HT1080 (cell line): ENCODE measurements around the gene PDHX. TPM values are rescaled to one million over a fixed set of nuclear protein-coding genes. Genes with fewer than 3 reads are reported as not detected.
A peak's percentile ranks its signal among the peaks of the same experiment; 100 is the strongest.
"Not testable (repeated sequence)": the region's sequence is repeated elsewhere in the genome, so short reads cannot be mapped to it uniquely, and the experiment has no call there.

Source experiments
- DNase-seq: peaks from one replicate; pipeline ENCODE4 v3.0.0-alpha.2; 2015; ENCODE audit warnings: low read depth
- polyA plus RNA-seq, 2 experiments: library from polyadenylated mRNA; depleted of rRNA; stranded (reverse); fragments of >200 nt; gene quantifications; 2 replicates each; pipeline ENCODE4 v1.2.3, GENCODE V29; 2015
- total RNA-seq: library from RNA; depleted of rRNA; stranded (reverse); fragments of >200 nt; shearing (Covaris generic); gene quantifications from 2 replicates; pipeline ENCODE4 v1.2.3, GENCODE V29; 2014; rRNA removed

PDHX gene
- total RNA-seq, result 27.2 and 37.9 TPM in 2 replicates
- 28.7 and 29.0 TPM in 2 replicates for polyA plus RNA-seq (2015; cell fraction: cytosol; rRNA removed)
- 21.5 and 21.8 TPM in 2 replicates for polyA plus RNA-seq (2015; cell fraction: nucleus; rRNA removed)

DNA sequence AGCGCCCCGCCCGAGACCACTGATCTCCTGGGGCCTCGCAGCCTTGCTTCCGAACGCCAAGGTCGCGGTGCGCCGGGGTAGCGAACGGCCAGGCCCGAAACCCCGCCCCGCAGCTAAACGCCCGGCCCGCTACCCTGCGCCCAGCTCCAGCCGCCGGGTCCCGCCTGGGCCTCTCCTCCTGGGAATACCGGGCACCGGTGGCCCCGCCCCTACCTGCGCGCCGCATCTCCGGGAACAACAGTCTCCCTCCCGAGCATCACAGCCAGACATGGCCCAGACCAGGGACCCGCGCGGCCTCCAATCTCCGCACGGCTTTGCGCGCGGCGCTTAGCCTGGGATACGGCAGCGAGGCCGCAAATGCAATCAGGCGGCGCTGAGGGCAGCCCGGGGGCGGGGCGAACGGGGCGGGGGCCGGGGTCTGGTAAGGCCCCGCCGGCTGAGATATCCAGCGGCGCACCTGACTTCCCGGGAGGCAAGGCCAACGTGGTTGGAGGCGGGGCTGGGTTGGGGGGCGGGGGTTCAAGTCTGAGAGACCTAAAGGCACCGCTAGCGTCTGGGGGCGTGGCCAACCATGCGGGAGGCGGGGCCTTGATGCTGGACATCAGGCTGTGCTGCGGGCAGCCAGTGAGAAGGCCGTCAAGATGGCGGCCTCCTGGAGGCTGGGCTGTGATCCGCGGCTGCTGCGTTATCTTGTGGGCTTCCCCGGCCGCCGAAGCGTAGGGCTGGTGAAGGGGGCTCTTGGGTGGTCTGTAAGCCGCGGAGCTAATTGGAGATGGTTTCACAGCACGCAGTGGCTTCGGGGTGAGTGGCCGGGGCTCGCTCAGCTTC is at the start of gene PDHX, which contains the start of gene APIP:
PDHX (plus strand) TSS at position 604 of the 828 bp plus-strand sequence; CDS start at position 642, 38 bp downstream.
APIP (minus strand) TSS at position 365 of the 828 bp plus-strand sequence; CDS start at position 270, 95 bp downstream.
- DNase-seq, result peak; percentile 95

DNA sequence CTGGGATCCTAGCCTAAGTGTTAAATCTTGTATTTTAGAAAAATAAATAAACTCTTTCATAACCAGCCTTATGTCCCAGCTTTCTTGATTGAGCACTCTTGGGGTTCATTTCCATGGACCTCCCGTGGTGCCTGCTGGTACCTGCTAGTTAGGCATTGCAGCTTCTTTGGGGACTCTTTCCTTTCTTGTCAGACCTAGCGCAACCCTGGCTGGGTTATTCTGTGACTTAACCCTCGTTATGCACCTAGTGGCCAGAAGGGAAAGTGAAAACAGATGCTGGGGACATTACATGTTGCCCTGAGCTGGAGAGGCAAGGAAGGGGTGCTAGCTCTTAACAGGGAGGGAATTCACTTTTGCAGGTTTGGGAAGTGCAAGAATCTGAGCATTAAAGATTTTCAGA is 47.0 kb upstream of the PDHX start:
- no peak for DNase-seq

DNA sequence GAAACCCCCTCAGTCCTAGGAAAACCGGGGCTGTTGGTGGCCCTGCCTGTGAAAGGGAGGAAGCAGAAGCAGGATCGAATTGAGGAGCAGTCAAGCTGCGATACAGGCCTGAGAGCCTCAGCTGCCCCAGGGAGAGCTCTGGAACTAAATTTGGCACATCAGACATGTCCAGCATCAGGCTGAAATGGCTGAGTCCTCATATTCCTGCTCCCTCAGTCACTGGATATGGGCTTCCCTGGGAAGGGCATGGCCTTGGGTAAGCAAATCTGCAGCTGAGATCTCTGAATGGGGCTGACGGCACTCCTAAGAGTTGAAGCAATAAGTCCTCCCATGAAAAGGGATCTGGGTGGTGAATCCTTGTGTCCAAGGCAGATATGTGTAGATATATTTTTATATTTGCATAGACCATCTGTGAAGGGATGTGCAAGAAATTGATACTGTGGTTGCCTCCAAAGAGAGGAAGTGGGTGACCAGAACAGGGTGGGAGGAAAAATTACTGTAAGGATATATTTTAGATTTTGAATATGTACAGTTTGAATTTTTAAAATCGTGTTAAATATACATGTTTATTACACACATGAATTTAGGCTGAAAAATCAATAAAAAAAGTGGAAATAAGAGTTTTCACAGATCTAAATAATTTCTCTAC is 45.7 kb upstream of the PDHX start:
- DNase-seq, result no peak

DNA sequence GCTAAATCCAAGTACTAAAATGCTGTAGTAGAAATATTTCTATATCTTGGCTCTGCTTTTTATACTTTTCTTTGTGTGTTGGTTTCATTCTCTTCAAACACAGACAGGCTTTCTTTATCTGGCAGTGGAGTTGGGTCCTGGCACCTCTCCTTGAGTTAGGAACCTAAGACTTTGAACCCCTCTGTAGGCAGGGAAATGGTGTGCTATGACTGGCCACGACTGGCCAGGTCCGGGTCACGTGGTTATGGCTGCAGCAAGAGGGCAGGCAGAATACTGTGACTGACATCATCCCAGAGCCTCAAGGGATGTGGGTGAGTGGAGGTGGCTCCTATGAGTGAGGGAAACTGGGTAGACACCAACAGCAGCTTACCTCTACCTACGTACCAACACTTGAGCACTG is 42.2 kb upstream of the PDHX start:
- DNase-seq, result no peak

DNA sequence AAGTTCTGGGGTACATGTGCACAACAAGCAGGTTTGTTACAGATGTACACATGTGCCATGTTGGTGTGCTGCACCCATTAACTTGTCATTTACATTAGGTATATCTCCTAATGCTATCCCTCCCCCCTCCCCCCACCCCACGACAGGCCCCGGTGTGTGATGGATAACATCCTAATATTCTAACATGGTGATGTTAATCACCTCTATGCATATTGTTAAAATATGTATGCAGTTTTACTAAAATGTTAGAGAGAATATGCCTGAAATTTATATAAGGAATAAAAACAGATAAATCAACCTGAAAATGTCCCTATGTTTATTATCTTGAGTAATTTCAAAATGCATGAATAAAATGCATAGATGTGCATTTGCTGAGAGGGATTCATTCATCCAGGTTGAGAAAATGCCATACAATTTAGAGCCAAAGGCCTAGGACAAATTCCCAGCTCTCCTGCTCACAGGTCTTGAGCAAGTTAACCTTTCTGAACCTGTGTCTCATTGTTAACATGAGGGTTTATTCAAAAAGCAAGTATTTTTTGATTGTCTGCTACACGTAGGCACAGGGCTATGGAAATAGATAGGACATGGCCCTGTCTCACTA is 38.9 kb upstream of the PDHX start:
- no peak for DNase-seq

DNA sequence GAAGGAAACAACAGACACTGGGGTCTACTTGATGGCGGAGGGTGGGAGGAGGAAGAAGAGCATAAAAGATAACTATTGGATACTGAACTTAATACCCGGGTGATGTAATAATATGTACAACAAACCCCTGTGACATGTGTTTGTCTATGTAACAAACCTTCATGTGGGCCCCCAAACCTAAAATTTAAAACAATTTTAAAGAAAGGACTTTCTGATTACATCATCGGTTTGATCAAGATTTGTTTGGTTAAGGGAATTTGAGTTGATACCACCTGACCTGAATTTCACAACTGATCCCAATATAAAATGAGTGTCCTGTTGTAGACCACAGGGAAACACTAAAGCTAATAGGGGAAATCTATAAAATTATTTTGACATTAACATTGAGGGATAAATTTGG is 34.5 kb upstream of the PDHX start:
- DNase-seq, result no peak

DNA sequence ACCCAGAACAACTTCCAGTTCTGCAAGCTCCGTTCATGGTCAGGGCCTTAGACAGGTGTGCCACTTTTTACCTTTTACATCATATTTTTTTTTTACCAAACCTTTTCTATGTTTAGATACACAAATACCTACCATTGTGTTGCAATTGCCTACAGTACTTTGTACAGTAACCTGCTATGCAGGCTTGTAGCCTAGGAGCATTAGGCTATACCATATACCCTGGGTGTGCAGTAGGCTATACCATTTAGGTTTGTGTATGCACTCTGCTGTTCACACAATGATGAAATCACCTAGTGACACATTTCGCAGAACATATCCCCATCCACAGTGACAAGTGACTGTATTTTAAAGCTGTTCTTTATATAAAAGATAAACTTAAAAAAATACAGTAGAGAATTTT is 29.8 kb upstream of the PDHX start:
- no peak for DNase-seq

DNA sequence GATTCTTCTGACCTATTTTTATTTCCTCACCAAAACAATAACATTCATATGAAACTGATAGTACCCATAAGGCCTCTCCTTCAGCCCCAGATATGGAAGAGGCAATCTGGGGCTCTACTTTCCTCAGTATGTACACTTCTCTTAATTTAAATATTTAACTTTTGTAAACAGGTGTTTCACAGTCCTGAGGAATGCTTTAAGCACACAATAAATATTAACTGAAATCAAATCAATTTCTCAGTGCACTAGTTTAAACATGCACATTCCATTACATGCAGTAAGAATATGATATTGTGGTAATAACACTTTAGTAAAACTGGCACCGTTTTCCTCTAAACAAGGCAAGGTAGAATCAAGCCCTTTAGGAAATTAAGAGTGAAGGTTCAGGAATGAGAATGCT is 29.2 kb upstream of the PDHX start:
- DNase-seq, result no peak

DNA sequence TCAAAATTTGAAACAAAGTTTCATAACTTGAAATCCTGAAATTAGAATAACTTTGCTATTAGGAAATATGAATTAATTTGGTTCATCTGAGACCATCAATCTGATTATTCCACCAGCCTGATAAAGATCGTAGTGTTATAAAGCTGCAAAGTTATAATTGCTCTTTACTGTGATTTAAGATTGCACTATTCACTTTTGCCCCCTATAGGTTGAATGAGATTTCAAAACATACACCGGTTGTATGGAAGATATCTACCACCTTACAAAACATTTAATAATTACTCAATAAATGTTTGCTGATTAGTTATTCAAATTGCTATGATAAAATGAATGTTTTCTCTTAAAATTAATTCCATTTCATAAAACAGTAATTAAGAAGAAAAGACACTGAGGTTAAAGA is 26.3 kb upstream of the PDHX start:
- no peak for DNase-seq

DNA sequence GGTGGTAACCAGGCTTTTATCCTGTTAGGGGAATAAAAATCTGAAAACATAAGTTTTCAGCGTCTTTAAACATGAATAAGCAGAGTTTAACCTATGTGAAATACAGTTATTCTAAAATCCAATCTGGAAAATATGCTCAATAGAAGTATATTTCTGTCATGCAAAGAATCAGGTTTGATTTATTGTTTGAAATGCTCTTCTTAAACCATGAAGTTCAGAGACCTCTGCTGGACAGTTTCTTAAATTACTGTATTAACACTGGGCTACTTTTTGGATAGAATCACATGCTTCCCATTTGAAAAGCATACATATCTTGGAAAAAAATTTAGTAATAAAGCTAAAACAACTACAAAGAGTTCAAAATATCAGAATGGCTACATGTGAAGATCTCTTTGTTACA is 25.6 kb upstream of the PDHX start:
- peak; percentile 23 for DNase-seq

DNA sequence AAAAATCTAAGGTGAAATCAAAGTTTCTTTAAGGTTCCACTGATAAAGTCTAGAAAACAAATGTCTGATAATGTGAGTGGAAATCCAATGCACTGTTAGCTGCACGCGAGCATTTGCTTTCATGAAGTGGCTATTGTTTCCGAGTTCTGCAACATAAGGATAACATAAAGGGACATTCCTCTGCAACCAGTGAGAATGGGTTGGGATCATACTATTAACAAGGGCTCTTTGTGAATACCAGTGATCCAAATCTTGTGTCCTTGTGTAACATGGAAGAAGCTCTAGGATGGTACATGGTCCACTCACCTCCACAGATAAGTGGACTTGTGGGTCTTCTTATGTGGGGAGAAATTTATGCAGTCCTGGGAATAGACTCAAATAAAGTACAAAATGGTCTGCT is 24.8 kb upstream of the PDHX start:
- no peak for DNase-seq

DNA sequence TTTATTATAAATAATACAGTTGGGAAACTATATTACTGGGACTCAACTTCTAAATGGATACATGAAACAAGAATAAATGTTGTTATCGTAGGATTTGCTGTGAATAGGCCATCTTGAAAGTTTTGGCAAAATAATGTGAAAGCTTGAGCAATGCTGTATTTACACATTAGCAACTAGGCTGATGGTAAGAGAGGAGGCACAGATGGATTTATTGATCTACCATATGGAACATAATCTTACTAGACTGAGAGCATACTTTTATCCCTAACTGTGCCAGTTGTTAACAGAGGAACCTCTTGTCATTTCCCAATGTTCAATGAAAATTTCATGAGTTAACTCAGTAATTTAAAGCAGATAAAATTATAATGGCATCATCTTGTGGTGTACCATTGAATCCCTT is 23.0 kb upstream of the PDHX start:
- no peak for DNase-seq

DNA sequence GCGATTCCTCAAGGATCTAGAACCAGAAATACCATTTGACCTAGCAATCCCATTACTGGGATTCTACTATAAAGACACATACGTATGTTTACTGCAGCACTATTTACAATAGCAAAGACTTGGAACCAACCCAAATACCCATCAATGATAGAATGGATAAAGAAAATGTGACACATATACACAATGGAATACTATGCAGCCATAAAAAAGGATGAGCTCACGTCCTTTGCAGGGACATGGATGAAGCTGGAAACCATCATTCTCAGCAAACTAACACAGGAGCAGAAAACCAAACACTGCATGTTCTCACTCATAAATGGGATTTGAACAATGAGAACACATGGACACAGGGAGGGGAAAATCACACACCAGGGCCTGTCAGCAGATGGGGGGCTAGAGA is 20.2 kb upstream of the PDHX start:
- not testable (repeated sequence) for DNase-seq

DNA sequence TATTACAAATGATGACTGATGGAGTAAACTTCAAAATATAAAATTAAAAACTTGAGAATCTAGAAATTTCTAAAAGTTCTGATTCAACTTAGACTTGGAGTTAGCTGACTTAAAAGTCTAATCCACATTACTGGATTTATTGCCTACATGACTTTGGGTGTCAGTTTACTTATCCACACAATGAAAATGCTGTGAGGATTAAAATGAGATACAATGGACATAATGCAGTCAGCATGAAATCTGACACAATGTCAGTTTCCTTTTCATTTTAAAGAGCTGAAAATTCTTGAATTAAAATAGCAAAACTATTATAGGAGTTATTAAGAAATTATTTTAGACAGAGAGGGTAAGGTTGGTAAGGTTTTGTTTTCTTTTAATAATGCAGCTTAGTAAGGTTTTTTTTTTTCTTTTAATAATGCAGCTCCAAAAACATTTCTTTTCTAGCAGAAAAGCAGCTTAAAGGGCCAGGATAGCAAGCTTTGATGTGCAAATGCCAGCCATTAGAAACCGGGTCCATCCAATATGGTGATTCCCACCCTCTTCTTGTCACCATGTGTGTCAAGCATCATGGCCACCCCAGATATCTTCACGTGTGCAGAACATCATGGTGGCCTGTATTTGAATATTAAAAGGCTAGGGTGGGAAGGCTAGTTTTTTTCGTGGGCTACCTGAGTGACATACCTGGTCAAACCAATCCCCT is 19.1 kb upstream of the PDHX start:
- DNase-seq, result no peak

DNA sequence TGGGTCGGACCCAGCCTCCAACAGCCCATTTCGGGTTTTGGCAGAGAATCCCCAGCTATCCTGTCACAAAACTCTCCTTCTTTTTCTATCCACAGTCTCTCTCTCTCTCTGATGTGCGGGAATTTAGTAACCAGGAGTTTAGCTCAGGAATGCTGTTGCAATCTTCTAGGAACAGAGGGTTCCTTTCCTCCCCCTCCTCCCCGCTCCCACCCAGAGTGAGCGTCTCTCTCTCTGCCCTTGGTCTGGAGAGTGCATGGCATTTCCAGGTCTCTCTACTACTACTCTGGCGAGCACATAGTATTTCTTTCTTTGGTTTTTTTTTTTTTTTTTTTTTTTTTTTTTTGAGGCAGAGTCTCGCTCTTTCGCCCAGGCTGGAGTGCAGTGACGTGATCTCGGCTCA is 17.9 kb upstream of the PDHX start:
- no peak for DNase-seq

DNA sequence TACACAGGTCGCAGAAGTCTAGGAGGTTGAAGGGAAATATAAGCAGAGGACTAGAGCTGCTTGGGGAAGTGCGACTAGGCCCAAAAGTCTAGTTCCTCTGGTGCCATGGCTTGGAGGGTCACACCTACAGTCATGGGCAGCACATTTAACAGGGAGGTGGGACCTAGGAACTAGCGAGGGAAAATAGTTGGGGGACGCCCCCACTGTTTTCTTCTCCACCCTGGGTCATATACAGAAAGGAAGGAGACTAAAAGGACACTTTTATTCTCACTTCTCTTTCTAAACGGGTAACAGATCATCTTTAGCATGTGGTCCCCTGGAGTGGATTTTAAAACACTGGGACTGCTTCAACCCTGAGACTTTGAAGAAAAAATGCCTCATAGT is 16.8 kb upstream of the PDHX start:
- DNase-seq, result no peak

DNA sequence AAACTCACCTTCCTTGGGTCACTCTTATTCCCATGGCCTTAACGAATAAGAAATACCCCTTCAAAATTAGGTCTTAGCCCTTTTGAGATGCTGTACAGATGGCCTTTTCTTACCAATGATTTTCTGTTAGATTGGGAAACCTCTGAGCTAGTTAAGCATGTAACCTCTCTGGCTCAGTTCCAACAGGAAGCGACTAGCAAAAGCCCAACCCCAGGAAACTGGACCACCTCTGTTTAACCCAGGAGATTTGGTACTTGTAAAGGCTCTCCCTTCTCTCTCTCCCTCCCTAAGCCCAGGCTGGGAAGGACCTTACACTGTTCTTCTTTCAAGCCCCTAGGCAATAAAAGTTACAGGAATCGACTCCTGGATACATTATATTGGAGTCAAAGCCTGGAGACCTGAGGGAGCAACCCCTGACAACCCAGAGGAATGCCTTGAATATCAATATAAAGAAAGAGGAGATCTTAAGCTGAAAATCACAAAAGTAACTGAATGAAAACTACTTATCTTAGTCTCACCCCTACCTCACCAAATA is 11.9 kb upstream of the PDHX start:
- DNase-seq, result peak; percentile 16

DNA sequence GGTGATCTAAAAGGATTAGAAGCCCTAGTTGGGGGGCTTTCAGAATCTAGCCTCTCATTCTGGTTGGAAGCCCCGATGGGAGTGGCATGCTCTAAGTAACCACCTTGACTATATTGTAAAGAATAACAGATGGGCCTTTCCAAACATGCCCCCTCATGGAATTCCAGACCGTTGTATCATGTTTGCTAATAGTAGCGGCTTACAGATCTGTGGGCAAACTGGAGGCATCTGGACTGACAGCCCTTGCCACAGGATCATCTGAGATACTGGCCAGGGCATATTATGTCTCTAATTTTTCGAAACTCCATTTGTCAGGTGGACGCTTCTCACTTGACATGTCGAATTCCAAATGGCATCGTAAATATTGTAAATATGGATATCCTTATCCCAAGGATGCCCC is 10.8 kb upstream of the PDHX start:
- DNase-seq, result no peak

DNA sequence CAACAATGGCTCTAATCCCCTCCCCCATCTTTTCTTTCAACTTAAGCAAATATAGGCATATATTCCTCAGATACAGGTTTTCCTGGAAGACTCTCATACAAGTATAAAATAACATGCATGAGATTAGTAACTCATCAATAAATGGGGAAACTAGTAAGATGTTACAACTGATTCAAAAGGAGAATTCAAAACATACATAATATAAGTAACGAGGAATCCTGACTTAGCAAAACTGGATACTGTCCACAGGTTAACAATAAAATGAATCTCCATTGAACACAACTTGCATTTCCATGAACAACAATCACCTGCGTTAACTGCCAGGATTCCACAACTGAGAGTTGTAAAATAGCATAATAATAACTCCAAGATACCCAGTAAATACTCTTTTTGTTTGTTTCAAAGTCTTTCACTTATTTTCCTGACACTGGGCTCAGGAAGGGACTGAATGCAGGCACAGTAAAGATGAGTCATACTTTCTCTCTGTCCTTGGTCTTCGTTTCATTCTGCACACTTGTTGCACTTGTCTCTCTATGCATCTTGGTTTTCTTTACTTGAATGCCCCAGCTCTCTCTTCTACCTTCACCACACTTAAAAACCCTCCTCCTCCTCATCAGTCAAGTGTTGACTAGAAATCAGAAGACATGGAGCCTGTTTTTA is 8.4 kb upstream of the PDHX start:
- DNase-seq, result no peak

DNA sequence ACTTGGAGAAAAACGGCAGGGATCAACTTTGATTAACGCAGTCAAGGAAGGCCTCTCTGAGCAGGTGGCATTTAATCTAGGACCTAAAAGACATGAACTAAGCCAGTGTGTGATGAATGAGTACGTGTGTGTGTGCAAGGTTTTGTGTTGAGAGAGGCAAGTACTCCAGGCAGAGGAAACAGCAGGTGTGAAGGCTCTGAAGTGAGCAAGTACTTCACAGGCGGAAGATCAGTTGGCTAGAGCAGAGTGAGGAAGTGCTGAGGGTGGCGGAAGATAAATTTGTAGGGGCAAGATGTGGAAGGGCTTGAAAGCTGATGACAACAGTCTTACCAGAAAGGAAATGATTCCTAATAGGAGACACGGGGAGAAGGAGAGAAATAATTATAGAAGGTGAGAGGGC is 7.0 kb upstream of the PDHX start:
- DNase-seq, result no peak

DNA sequence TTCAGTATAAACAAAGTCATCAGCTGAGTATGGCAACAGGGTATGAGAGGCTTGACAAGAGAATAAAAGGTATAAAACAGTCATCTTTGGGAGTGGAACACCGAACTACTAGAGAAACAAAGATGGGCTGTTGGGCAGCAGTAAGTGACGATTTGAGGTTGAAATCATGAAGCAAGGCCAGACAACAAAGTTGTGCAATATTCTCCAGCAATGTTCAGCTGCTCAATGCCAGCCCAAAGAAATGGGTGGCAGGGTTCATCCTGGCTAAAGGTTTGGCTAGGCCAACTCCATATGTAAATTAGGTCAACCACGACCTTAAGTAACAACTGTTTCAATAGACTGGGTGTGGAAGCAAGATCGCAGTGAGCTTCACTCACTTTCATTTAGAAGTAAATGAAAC is 6.5 kb upstream of the PDHX start:
- DNase-seq, result no peak
